Measurements from ENCODE around the gene KRTAP5-5.

- no peak for TF ChIP-seq SUZ12 (IDR thresholded peaks at IDR 0.05; ENCODE audit: extremely low read depth, insufficient read depth, insufficient read length)
- no peak for TF ChIP-seq YY1 (IDR thresholded peaks at IDR 0.05; ENCODE audit: insufficient read depth, insufficient read length)
- no peak for TF ChIP-seq ZNF274 (IDR thresholded peaks at IDR 0.05; ENCODE audit: low read depth, low read length)
Observed at GRCh38 chr11:1679881-1680280, 50.3 kb downstream of the KRTAP5-5 start.

Data from NT2/D1 (cell line).